ENCODE measurements around the gene DYNC2H1.
A peak's percentile ranks its signal among the peaks of the same experiment; 100 is the strongest.

The DYNC2H1 gene

DNA sequence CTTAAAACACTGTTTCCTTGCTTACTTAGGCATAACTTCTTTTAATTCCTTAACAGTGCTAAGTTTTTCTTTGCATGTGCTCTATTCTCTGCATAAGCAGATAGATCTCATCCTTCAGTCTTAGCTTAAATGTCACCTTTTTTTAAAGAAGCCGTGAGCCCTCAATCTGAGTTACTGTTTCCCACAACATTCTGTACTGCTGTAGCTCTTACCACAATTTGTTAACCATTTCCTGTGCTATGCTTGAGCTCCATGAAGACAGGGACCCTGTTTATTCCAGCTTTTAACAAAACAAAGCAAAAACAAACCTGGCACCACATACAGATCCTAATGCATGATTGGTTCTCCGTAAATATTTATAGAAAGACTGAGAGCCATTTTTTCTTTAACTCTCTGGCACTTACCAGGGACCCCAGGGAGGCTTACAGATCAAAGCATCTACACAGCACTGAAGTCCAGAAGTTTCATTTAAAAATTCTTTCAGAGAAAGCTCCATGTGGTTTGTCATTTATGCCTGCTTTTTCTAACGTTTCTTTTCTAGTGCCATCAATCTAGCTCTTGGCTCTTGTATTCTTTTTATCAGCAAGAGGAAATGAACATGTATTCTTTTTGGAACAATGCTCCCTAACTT lies 74.9 kb downstream of the DYNC2H1 start:
- no peaks in the 10 kb centered on the region for H3K36me3 ChIP-seq (replicated peaks; ENCODE audit: low read depth, low read length)
- no peak for TF ChIP-seq EZH2phosphoT487 (IDR thresholded peaks at IDR 0.05; ENCODE audit: low read depth)
- TF ChIP-seq, protein P1, sequence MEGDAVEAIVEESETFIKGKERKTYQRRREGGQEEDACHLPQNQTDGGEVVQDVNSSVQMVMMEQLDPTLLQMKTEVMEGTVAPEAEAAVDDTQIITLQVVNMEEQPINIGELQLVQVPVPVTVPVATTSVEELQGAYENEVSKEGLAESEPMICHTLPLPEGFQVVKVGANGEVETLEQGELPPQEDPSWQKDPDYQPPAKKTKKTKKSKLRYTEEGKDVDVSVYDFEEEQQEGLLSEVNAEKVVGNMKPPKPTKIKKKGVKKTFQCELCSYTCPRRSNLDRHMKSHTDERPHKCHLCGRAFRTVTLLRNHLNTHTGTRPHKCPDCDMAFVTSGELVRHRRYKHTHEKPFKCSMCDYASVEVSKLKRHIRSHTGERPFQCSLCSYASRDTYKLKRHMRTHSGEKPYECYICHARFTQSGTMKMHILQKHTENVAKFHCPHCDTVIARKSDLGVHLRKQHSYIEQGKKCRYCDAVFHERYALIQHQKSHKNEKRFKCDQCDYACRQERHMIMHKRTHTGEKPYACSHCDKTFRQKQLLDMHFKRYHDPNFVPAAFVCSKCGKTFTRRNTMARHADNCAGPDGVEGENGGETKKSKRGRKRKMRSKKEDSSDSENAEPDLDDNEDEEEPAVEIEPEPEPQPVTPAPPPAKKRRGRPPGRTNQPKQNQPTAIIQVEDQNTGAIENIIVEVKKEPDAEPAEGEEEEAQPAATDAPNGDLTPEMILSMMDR (IDR thresholded peaks at IDR 0.05; ENCODE audit: low read depth, low read length) = no peak
- H3K4me1 ChIP-seq (ENCODE audit: low read length) = no peaks in the 10 kb centered on the region
- no peaks in the 10 kb centered on the region for H3K9me3 ChIP-seq (ENCODE audit: insufficient read depth, low read length)
- no peaks in the 10 kb centered on the region for H3K27me3 ChIP-seq (ENCODE audit: low read depth, low read length)
- no peak overlapping the region for H3K4me3 ChIP-seq (ENCODE audit: low read length)
- H4K20me1 ChIP-seq (ENCODE audit: insufficient read depth, low read length) = no peaks in the 10 kb centered on the region
- H3K9ac ChIP-seq (ENCODE audit: low read length) = no peak overlapping the region
- no peak overlapping the region; the same call in 1 of the 2 replicates for H2AFZ ChIP-seq (ENCODE audit: low read depth, low read length)
- no peak overlapping the region for H3K4me2 ChIP-seq (ENCODE audit: low read length)
- H3K79me2 ChIP-seq (ENCODE audit: low read length) = no peaks in the 10 kb centered on the region
- no peak overlapping the region for H3K27ac ChIP-seq (ENCODE audit: low read length)

DNA sequence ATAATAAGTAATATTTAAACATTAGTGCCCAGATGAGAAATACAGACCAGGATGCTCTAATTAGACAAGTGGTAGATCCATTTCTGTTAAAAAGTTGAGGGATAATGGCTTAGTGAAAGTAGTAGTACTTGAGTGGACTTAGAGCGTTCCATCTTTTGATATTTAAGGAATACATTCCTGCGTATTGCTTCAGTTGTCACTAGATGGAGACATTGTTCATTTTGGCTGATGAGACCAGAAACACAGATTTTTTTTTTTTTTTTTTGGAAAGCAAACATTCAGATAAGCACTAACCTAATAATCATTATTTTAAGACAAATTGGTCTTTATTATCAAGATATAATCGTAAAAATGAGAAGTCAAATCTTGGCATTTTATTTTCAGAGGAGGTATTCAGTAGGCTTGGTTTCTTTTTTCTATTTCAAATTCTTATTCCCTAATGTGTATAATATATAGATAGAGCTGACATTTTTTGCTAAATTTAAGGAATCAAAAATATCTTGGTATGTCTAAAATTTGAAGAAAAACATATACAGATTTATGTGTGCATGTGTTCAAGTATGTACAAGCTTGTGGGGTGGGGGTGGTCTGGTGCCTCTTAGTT lies 92.9 kb downstream of the DYNC2H1 start:
- no peaks in the 10 kb centered on the region for H3K36me3 ChIP-seq (replicated peaks; ENCODE audit: low read depth, low read length)
- no peaks in the 10 kb centered on the region for H3K27me3 ChIP-seq (ENCODE audit: low read depth, low read length)
- H3K27ac ChIP-seq (ENCODE audit: low read length) = no peak overlapping the region
- no peaks in the 10 kb centered on the region for H4K20me1 ChIP-seq (ENCODE audit: insufficient read depth, low read length)
- no peaks in the 10 kb centered on the region for H3K4me1 ChIP-seq (ENCODE audit: low read length)
- no peak for TF ChIP-seq EZH2phosphoT487 (IDR thresholded peaks at IDR 0.05; ENCODE audit: low read depth)
- TF ChIP-seq, protein P1 (IDR thresholded peaks at IDR 0.05; ENCODE audit: low read depth, low read length) = peak; percentile 56
- H3K4me2 ChIP-seq (ENCODE audit: low read length) = peak overlapping the region; percentile 22
- no peak overlapping the region for H3K4me3 ChIP-seq (ENCODE audit: low read length)
- H2AFZ ChIP-seq (ENCODE audit: low read depth, low read length) = no peak overlapping the region
- no peaks in the 10 kb centered on the region for H3K9me3 ChIP-seq (ENCODE audit: insufficient read depth, low read length)
- H3K79me2 ChIP-seq (ENCODE audit: low read length) = no peaks in the 10 kb centered on the region
- H3K9ac ChIP-seq (ENCODE audit: low read length) = no peak overlapping the region

DNA sequence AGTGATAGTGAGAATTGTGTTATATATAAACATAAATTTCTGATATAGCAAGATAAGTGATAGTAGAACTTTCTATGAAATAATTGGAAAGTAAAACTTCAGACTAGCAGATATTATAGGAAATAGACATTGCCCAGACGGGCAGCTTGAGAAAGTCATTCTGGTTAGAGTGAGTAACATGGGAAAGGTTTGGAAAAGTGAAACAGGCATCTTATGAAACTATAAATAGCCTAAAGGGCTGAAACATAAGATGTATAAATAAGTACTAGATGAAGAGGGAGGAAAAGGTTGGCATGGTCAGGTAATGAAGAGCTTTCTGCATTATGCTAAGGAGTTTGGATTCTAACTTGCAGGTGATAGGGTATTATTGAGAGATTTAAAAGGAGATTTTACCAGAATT lies 101.3 kb downstream of the DYNC2H1 start:
- H3K27me3 ChIP-seq (ENCODE audit: low read depth, low read length) = no peaks in the 10 kb centered on the region
- no peak overlapping the region for H3K4me3 ChIP-seq (ENCODE audit: low read length)
- H3K9me3 ChIP-seq (ENCODE audit: insufficient read depth, low read length) = no peaks in the 10 kb centered on the region
- TF ChIP-seq EZH2phosphoT487 (IDR thresholded peaks at IDR 0.05; ENCODE audit: low read depth) = no peak
- TF ChIP-seq, protein P1 (IDR thresholded peaks at IDR 0.05; ENCODE audit: low read depth, low read length) = no peak
- H3K4me2 ChIP-seq (ENCODE audit: low read length) = no peak overlapping the region
- H3K4me1 ChIP-seq (ENCODE audit: low read length) = no peaks in the 10 kb centered on the region
- no peaks in the 10 kb centered on the region for H4K20me1 ChIP-seq (ENCODE audit: insufficient read depth, low read length)
- H3K27ac ChIP-seq (ENCODE audit: low read length) = no peak overlapping the region
- H2AFZ ChIP-seq (ENCODE audit: low read depth, low read length) = no peak overlapping the region
- H3K36me3 ChIP-seq (replicated peaks; ENCODE audit: low read depth, low read length) = no peaks in the 10 kb centered on the region
- no peaks in the 10 kb centered on the region for H3K79me2 ChIP-seq (ENCODE audit: low read length)
- H3K9ac ChIP-seq (ENCODE audit: low read length) = no peak overlapping the region

DNA sequence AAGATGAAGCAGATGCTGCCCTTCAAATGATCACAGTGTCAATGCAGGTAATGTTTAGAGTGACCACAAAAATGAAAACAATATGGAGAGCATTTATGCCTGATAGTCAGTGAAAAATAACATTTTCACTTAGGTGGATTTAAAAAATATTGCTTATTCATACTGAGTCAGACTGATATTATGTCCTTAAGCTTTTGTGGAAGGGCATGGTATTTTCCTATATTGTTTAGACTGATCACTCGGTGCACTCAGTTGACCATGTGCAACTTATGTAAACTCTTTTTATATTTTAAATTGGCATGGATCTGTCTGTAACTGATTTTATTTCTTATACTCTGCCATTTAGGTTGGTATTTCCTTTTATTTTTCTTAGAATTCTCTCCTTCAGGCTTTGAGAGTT lies 106.6 kb downstream of the DYNC2H1 start:
- Histone ChIP-seq H3K27me3 (ENCODE audit: low read depth, low read length) (no peaks in the 10 kb centered on the region), H3K79me2 (ENCODE audit: low read length) (no peaks in the 10 kb centered on the region), H3K4me2 (ENCODE audit: low read length) (no peak overlapping the region), H3K4me1 (ENCODE audit: low read length) (no peaks in the 10 kb centered on the region), H3K9me3 (ENCODE audit: insufficient read depth, low read length) (no peaks in the 10 kb centered on the region), H3K36me3 (replicated peaks; ENCODE audit: low read depth, low read length) (no peaks in the 10 kb centered on the region), H3K4me3 (ENCODE audit: low read length) (no peak overlapping the region), H3K27ac (ENCODE audit: low read length) (no peak overlapping the region), H3K9ac (ENCODE audit: low read length) (no peak overlapping the region), H2AFZ (ENCODE audit: low read depth, low read length) (no peak overlapping the region), H4K20me1 (ENCODE audit: insufficient read depth, low read length) (no peaks in the 10 kb centered on the region)
- no peak for TF ChIP-seq EZH2phosphoT487 (IDR thresholded peaks at IDR 0.05; ENCODE audit: low read depth)
- TF ChIP-seq, protein P1 (IDR thresholded peaks at IDR 0.05; ENCODE audit: low read depth, low read length) = no peak
